CD4-positive, alpha-beta T cell treated with Interleukin-4 for 1 hour (primary cell): Measurements from ENCODE around the gene SEC31A.

Experiments
- DNase-seq, 2 donors: peaks; one replicate each; pipeline ENCODE4 v3.0.0-alpha.2; 2020 to 2022

SEC31A gene

DNA sequence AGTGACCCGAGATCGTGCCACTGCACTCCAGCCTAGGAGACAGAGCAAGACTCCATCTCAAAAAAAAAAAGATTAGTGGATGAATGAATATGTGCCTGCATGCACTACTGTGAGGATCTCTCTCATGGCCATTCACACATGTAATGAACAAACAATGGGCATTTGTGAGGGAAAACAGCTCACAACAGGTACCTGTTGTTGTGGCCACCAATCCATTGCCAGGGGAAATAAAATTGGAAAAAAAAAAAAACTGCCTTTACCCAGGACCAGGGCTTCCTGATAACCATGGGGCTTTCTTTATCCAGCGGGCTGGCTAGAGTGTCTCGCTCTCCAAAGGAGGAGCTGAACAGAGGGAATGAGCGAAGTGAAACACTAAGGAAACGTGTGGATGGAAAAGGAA lies 99.8 kb downstream of the SEC31A start:
- DNase-seq: no peak

DNA sequence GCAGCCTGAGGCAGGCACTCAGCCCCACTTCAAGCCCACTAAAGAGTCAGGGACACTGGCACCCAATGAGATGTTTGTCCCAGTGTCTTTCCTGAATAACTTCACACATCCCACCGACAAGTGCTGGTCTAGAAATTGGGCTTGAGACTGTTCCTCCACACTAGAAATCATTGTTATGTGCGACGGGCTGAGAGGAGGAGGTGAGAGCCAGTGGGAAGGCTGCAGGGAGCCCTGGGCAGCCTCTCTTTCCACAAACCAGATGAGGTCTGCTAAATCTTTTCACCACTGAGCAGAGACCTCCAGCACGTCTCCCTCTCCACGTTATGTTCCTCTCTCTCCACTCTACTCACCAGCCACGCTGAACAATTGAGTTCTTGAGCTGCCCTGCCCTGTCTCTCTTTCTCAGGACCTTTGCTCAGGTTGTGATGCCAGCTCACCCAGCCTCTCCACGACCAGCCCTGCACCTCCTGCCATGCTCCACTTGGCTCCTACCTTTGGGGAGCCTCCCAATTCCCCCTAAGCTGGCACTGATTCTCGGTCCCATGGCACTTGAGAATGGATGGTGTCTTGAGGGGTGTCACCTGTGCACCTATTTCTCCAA lies 100.8 kb downstream of the SEC31A start:
- no peak for DNase-seq

DNA sequence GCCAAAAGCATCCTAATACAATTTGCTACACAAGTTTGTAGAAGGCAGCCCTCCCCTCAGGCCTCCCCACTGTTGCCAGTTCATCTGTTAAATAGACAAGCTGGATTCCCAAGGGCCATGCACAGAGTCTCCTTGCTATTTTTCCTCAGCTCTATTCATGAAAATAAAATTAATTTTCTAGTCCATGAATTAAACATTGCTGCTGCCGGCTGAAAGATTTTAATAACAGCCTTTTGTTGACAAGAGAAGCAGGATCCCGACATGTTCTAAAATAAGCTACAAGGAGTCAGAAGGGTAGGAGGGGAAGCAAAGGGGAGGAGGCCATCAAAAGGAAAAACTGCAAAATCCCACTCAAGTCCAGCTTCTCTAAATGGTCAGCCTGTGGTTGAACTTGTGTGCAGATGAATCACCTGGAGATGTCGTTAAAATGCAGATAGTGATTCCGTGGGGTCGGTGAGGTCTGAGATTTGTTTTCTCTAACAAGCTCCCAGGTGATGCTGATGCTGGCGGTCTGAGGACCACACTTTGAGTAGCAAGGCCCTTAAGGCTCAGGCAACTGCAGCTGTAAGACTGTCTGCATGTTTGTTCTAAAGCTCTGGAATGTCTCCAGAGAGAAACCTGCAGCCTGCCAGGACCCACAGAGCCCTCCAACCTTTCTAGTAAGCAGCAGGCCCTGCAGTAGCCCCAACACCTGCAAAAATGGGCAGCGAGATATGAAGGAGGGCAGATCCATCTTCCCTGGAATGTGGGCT lies 101.8 kb downstream of the SEC31A start:
- DNase-seq: no peak

DNA sequence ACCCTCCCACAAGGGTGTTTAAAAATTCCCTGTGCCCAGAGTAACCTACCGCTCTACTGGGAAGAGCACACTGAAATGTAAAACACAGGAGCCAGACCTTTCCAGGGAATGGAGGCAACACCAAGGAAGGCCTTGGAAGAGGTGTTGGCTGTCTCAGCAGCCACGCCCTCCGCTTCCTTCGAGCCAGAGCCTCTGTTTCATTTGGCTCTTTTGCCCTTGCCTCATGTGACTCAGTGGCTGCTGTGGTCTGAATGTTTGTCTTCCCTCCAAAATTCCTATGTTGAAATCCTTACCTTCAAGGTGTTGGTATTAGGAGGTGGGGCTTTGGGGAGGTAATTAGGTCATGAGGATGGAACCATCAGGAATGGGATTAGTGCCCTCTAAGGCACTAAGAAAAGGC lies 103.6 kb downstream of the SEC31A start:
- no peak for DNase-seq

DNA sequence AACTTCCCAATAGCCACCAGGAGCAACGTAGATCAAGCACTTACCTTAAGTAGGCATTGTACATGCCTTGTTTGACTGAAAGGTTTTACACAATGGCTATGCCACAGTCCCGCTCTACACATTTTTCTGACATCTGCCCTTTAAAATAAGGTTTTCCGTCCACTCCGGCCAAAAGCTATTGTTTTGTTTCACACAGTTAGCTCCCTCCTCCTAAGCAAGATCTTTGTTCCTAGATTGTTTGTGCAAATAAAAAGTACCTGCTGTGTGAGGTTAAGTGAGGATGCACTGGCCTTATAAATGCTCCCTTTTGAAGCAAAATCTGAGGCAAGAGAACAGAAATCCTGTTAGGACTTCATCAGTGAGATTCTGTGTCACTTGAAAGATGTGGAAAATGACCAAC lies 104.1 kb downstream of the SEC31A start:
- no peak for DNase-seq

DNA sequence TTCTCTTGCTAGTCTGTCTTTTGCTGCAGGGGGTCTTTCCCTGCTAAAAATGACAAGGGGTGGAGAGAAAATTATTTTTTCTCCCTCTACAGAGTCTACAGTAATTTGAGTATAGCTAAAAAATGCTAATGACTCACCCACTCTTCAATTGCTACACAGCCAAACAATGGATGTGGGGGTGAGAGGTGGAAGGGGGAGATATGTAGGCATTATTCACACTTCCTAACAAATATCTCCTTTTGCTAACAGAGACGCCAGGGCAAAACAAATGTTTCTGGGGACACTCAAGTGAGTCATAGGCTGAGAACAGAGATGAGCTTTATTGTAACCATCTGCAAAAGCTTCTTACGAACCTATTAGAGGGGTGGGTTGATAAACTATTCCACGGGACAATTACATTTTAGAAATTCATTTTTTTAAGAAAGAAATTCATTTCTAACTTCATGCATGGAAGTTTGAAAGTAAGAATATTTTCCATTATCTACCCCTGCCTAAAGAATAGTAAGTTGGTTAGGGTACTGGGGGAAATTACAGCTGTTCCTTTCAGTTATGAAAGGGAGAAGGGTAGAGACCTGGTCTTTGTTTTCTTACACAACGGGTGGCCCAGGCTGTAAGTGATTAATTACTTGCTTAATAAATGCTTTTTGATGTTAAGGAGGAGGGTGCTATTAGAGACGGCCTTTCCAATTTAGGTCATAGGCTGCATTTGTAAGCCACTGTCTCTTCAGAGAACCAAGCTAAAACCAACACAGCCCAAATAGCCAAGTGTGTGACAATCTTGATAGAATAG lies 105.1 kb downstream of the SEC31A start:
- DNase-seq: no peak

DNA sequence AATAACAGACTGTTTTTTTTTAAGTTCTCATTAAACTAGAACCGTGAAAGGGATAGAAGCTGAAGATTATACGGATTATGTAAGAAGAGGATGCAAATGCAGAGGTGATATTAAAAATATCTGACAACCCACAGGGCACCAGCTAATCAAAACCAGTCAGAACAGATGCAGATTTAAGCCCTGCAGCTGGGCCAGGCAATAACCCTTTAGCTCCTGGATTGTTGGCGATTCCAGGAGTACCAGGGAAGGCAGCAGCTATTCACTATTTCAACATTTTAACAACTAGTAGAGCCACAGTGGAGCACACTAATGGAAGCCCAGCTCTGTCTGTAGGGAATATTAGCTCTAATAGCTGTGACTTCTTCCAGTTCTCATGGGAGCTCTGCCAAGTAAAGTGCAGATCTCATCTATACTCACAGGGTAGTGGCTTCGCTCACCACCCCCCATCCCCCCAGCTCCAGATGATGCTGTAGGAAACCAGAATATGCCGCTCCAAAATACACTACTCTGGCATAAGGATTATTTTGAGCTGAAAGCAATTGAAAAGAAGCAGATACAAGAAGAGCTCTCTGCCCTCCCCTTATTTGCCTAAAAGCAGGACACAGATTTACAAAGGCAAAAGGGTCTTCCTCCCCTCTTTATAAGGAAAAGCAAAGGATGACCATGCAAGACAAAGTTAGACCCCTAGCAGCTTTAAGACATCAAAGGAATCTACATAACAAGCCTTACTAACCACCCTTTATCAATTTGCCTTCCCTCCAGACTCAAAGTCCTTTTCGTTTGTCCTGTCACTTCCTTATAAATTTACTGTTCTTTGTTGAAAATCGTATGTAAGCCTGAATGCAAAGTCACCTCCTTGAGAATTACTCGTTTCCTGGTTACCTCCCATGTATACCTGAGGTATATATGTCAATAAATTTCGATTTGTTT lies 106.0 kb downstream of the SEC31A start:
- no peak for DNase-seq

DNA sequence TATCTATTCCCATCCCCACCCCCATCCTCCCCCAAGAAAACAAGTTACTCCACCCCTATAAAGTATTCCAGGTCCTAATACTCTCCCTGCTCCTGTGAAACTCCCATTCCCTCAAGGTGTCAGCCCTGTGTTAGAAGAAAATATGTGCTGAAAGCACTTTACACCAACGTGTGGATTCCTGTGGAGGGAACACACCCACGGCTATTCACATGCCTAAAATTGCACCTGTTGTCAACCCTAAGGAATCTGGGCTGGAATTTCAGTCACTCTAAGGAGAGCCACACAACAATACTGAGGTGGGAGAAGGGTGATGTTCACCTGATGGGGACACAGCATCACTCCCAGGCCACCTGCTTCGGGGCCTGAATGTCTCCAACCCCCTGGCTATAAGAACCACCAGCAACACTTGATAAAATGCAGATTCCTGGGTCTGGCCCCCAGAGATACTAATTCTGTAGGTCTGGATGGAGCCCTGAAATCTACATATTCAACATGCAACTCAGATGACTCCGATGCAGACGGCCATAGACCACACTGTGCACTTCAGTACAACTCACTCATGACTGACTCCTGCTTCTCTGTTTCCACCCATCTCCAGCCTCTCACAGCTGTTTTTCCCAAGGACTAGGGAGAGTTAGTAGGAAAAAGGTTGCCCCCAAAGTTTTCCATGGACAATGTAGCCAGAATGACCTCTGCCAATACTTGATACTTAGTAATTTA lies 108.2 kb downstream of the SEC31A start:
- no peak for DNase-seq

DNA sequence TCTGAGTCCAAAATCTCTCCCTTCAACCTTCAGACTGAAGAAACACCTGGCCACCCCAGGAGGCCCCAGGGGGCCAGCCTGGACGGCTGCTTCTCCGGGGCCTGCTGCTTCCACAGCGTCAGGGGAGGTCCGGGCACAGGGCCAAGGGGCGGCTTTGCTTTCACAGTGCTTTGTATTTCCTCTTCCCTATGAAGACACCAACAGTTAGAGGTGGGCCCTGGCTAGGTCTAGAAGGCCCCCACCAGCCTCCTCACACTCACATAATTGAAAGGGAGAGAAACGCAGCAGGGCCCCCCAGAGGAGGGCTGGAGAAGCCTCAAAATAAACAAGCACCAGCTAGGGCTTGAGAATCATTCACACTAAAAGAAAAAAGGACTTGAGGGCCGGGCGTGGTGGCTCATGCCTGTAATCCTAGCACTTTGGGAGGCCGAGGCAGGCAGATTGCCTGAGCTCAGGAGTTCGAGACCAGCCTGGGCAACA lies 110.2 kb downstream of the SEC31A start:
- DNase-seq: no peak

DNA sequence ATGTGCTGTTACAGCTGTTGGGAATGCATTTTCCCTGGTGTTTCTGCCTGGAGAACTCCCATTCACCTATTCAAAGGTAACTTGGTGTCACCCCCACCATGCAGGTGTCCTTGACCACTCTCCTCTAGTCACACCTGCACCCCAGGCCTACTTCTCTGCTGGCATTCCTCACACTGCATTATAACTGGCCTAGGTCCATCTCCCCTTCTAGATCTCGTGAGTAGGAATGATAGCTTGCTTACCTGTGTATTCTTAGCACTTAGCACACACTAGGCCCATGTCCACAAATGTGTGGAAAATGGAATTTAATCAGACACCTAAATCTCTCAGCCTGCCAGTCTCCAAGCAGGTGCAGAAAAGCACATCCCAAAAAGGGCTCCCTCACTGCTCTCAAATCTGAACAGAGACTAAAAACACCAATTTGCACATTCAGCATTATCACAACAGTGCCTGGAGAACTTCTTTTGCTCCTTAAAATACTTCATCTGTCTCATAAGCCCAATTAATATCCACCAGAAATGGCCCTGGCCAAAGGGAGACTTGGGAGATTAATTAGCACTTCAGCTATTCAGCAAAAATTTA lies 110.7 kb downstream of the SEC31A start:
- DNase-seq: no peak

DNA sequence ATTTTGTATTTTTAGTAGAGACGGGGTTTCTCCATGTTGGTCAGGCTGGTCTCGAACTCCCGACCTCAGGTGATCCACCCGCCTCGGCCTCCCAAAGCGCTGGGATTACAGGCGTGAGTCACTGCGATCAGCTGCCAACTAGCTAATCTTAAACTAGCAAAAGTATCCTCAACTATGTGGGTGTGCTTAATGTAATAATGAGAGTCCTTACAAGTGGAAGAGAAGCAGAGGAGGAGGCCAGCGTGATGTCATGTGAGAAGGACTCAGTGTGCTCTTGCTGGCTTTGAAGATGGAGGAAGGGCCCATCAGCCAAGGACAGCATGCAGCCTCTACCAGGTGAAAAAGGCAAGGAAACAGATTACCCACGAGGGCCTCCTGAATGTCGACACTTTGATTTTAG lies 111.9 kb downstream of the SEC31A start:
- no peak for DNase-seq

DNA sequence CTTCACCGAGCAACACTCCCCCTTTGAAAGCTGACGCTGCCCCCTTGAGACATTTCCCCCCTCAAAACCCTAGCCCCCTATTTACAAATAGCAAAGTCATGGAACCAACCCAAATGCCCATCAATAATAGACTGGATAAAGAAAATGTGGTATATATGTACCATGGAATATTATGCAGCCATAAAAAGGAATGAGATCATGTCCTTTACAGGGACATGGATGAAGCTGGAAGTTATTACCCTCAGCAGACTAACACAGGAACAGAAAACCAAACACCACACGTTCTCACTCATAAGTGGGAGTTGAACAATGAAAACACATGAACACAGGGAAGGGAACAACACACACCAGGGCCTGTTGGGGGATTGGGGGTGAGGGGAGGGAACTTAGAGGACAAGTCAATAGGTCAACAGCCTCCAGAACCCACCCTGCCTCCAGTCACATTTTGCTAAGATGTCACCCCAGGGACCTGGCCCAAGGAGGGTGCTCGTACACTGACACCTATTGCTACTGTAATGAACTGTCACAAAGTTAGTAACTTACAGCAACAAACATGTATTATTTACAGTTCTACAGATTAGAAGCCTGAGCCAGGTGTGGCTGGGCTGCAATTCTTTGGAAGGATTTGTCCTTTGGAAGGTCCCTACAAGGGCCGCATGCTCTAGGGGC lies 113.0 kb downstream of the SEC31A start:
- DNase-seq: no peak

DNA sequence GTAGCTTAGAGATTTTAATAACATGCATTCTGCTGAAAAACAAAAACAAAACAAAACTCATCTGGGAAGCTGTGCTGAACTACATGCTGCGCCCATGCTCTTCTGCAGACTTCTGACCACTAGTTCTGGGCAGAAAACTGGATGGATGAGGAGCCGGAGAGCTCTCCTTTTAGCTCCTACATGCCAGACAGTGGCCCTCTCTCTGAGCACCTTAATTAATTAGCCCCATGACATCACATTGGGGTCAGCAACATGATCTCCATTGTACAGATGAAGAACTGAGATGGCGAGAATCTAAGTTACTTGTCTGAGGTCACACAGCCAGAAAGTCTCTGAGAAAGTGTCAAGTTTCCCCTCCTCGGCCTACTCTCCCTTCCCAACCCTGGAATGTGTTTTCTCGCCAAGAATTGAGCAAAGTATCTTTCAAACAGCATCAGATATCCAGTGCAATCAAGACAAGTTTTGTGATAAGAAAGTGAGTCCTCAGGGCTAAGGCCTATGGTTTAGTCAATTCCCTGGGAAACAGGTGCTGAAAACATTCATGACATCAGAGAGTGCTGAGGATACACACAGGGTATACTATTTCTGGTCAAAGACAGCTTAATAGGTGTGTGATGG lies 113.9 kb downstream of the SEC31A start:
- no peak for DNase-seq

DNA sequence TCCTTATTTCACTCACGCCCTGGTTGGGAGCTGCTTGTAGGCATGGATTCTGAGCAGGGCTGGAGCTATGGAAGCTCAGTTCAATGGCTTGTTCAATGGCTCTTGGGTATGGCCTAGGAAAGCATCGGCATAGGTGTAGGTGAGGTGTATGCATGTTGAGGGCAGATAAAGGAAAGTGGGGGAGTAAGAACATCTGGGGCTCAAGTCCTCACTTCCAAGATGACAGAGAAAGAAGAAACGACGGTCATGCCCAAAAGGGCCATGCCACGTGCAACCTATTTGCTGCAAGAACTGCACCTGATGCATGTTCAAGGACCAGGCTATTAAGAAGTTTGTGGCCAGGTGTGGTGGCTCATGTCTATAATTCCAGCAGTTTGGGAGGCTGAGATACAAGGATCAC lies 115.7 kb downstream of the SEC31A start:
- DNase-seq: no peak

DNA sequence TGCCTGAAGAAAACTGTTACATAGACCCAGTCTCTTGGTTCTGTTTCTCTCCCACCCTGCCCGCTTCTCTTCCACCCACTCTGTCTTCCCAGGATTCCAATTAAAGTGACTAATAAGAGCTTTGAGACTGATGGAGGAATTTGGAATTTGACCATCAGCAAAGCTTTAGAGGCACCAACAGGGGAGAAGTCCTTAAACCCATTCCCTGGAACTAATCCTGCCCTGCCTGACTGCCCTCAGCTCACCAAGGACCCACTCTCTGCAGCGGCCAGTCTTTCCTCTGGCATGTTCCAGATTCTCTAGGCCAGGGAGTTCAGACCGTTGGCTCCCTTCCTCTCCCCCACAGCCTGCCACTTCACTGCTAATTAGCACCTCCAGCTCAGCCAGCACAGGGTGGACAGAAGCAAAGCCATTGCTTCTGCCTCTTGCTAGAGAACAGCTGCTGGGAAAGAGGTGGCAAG lies 116.2 kb downstream of the SEC31A start:
- no peak for DNase-seq

DNA sequence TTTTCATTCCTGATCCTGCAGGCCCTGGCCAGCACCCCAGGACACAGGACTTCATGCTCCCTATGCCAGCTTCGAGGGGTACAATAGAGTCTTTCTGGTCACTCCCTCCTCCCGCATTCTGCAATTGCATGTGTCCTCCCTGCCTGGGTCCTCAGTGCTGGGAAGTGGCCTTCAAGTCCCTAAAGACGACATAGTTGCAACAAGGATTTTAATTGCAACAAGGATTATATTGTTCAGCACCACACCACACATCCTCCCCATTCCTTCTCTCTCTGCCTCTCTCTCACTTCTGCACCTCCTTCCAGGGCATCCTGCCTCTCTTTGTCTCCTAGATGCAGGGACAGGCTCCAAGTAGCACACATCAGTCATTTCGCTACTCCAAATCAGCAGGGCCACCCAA lies 117.9 kb downstream of the SEC31A start:
- no peak for DNase-seq

DNA sequence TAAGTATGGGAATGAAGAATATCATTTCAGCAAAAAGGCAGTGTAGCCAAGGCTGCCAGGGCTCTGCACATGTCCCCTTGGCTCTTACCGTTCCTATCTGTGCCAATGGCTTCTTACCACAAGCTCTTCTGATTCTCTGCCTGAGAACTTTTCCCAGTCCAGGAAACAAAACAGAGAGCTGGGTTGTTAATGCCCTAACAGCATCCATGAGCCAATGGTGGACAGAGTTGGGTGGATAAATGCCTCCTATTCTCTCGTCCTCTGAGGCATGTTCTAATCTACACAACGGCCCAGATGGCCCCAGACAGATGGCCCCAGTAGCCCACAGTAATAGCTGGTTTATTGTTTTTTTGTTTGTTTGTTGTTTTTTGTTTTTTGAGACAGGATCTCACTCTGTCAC lies 120.3 kb downstream of the SEC31A start:
- DNase-seq: no peak
